Pancreas (tissue), 10 donors: ENCODE results near the gene GLCE. TPM values are rescaled to one million over a fixed set of nuclear protein-coding genes. Genes with fewer than 3 reads are reported as not detected.
"Not testable (repeated sequence)": the region's sequence is repeated elsewhere in the genome, so short reads cannot be mapped to it uniquely, and the experiment has no call there.

Experiments used
- ATAC-seq, 4 donors: fragments of 200-7000 bp; cut with Tn5 transposase; one replicate each; pipeline versions ENCODE4 v1.8.0 to v1.9.1; 2020; ENCODE audit warnings: mild to moderate bottlenecking in 4 of 4, moderate library complexity in 4 of 4
- DNase-seq, 6 donors: peaks; one replicate each; pipeline ENCODE4 v3.0.0-alpha.2; 2020
- FAIRE-seq: peaks from 2 replicates; lab custom pipeline; 2012; peaks lifted over from hg19 to GRCh38; lab: Jason Lieb, UNC
- H3K27ac ChIP-seq, 4 donors: fragments of 200-600 bp; sonication (generic); 1 replicate in 3 of 4; 2 replicates in 1 of 4; pipeline versions ENCODE4 v1.5.0 to v1.8.0; 2020
- H3K27me3 ChIP-seq, 4 donors: fragments of 200-600 bp; one replicate each; pipeline ENCODE4 v1.8.0; 2021
- H3K36me3 ChIP-seq, 3 donors: fragments of 200-600 bp; sonication (generic) in 1 of 3; one replicate each; pipeline versions ENCODE4 v1.5.0 to v1.8.0; 2020 to 2021
- H3K4me1 ChIP-seq, 3 donors: fragments of 200-600 bp; one replicate each; pipeline ENCODE4 v1.8.0; 2021
- H3K4me3 ChIP-seq, 4 donors: fragments of 200-600 bp; sonication (generic) in 2 of 4; one replicate each; pipeline versions ENCODE4 v1.5.0 to v1.8.0; 2020 to 2021
- H3K9me3 ChIP-seq, 4 donors: fragments of 200-600 bp; one replicate each; pipeline ENCODE4 v1.8.0; 2021
- CTCF ChIP-seq, 4 donors: fragments of 200-600 bp; sonication (generic) in 3 of 4; IDR thresholded peaks; one replicate each; pipeline versions ENCODE4 v1.5.0 to v1.8.0; 2021; ENCODE audit warnings: antibody characterized with exemption in 4 of 4
- WGBS, 2 donors: extraction: QIAGEN DNeasy Blood & Tissue Kit; methylation state at CpG; one replicate each; pipeline ENCODE4 v1.1.7; 2013; 5-methylcytosine and 5-hydroxymethylcytosine counted together
- intact Hi-C, 3 donors: fragments of 100-400 bp; cut with DNase I; formaldehyde crosslinking; loops; one replicate each; pipeline versions ENCODE4 v1.11.1 to v1.14.2; 2022
- polyA plus RNA-seq, 2 donors: library from polyadenylated mRNA; stranded (reverse); fragments of 200-250 nt; gene quantifications; one replicate each; pipeline ENCODE4 v1.2.3, GENCODE V29; 2013
- total RNA-seq, 6 donors: library from RNA; stranded (reverse); fragmentation: NEBNext Ultra II Directional in 4 of 6; extraction: Animal tissue kit (Norgen Biotek cat#: 25700) in 4 of 6; gene quantifications; one replicate each; pipeline versions ENCODE4 v1.2.1 to v1.2.4, GENCODE V29; 2021 to 2023
- donor health status: healthy with polysubstance abuse.
- donor health status: DM: no; HTN: no; CAD: no; lungs with moderate emphysema.
- donor health status: DM: no; HTN: no; CAD: no.
- donor health status: control.
- donor health status: control.
- donor health status: Bipolar disorder and iron deficiency.
- donor health status: DM: yes; HTN: yes; CAD: no.
- donor health status: DM: no; HTN: no; CAD: no.
- donor health status: DM: no; HTN: no; CAD: no.
- donor health status: DM: yes; HTN: yes; CAD: no.

Gene GLCE
- total and polyA plus RNA-seq, 8 donors: 2.7 to 10.8 (median 5.9) TPM

GRCh38 chr15:69165637-69166025, 5.2 kb downstream of the GLCE start:
- Histone ChIP-seq H3K9me3 (no peaks in the 10 kb centered on the region), H3K4me1 (peaks cover 0 to 6% (median 0%) of the 10 kb centered on the region in 3 donors), H3K27me3 (no peaks in the 10 kb centered on the region), H3K4me3 (no peak overlapping the region), H3K27ac (no peak overlapping the region), H3K36me3 (no peaks in the 10 kb centered on the region)
- no peak for TF ChIP-seq CTCF (IDR thresholded peaks at IDR 0.05)
- intact Hi-C loops: no loop called here
- ATAC-seq: no peak
- 94 to 98% methylated on average over 1 of the region's 1 CpG for WGBS, 2 donors
- DNase-seq: no peak
- FAIRE-seq: no peak

GRCh38 chr15:69167218-69167846, 6.9 kb downstream of the GLCE start:
- FAIRE-seq: no peak
- Histone ChIP-seq H3K27me3 (no peaks in the 10 kb centered on the region), H3K4me3 (no peak overlapping the region), H3K36me3 (no peaks in the 10 kb centered on the region), H3K27ac (no peak overlapping the region), H3K4me1 (peaks cover 0 to under 1% (median 0%) of the 10 kb centered on the region in 3 donors), H3K9me3 (no peaks in the 10 kb centered on the region)
- no peak for DNase-seq
- no peak for TF ChIP-seq CTCF (IDR thresholded peaks at IDR 0.05)
- peak in 2 of 4 donors; percentile 25 for ATAC-seq
- WGBS, 2 donors: 87 to 93% methylated on average over 2 of the region's 2 CpGs
- intact Hi-C loops: no loop called here

DNA sequence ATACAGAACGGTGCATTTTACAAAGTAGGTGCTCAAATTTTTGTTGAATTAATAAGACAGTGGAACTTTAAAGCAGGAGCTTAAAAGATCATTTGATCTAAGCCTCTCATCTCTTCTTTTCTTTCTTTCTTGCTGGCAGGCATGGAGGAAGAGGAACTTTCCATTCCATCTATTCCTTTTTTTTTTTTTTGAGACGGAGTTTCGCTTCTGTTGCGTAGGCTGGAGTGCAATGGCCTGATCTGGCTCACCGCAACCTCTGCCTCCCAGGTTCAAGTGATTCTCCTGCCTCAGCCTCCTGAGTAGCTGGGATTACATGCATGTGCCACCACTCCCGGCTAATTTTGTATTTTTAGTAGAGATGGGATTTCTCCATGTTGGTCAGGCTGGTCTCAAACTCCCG, 7.9 kb downstream of the GLCE start:
- H3K4me3 ChIP-seq, intact Hi-C loops, H3K9me3 ChIP-seq, H3K27me3 ChIP-seq, H3K27ac ChIP-seq, FAIRE-seq, DNase-seq, H3K4me1 ChIP-seq, ATAC-seq, H3K36me3 ChIP-seq: not testable (repeated sequence)
- WGBS, 2 donors: 92 to 99% methylated on average over 7 of the region's 7 CpGs

- H3K4me3 ChIP-seq, intact Hi-C loops, DNase-seq, FAIRE-seq, H3K4me1 ChIP-seq, H3K27me3 ChIP-seq, H3K9me3 ChIP-seq, ATAC-seq, H3K27ac ChIP-seq, H3K36me3 ChIP-seq: not testable (repeated sequence)
- 97% methylated on average over 3 of the region's 3 CpGs for WGBS, 2 donors
These were observed 9.1 kb downstream of the GLCE start for GRCh38 chr15:69169540-69169939.

GRCh38 chr15:69170597-69170996, 10.2 kb downstream of the GLCE start:
- DNase-seq (no peak), FAIRE-seq (no peak), ATAC-seq (no peak)
- H3K9me3 ChIP-seq: no peaks in the 10 kb centered on the region
- no peaks in the 10 kb centered on the region for H3K36me3 ChIP-seq
- H3K27ac ChIP-seq: no peak overlapping the region
- no peaks in the 10 kb centered on the region for H3K4me1 ChIP-seq
- no peak overlapping the region for H3K4me3 ChIP-seq
- intact Hi-C loops: no loop called here
- WGBS, 2 donors: 83 to 87% methylated on average over 3 of the region's 3 CpGs
- TF ChIP-seq CTCF (IDR thresholded peaks at IDR 0.05): no peak
- no peaks in the 10 kb centered on the region for H3K27me3 ChIP-seq

DNA sequence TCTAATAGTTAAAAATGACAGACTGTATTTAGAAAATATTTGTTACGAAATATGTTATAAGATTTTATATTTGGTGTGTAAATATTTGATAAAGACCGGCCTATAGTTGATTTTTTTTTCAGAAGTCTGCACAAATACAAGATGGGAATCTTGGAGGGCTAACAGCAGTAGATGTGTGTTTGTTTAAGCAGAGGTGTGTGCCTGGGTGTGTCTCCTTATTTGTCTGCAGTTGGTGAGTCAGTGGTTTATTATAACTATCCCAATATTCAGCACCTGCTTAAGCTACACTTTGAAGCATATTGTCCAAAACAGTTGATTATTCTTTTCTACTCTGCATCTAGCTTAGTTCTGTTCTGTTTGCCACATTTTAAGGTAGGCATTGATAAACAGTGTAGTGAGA, 12.4 kb downstream of the GLCE start:
- no peak overlapping the region for H3K27ac ChIP-seq
- peak in 2 of 4 donors; percentile 60 to 61 for ATAC-seq
- intact Hi-C loops: no loop called here
- H3K9me3 ChIP-seq: no peaks in the 10 kb centered on the region
- H3K36me3 ChIP-seq: no peaks in the 10 kb centered on the region
- no peak overlapping the region for H3K4me3 ChIP-seq
- H3K27me3 ChIP-seq: no peaks in the 10 kb centered on the region
- peak; percentile 51 for FAIRE-seq
- DNase-seq: no peak
- no peaks in the 10 kb centered on the region for H3K4me1 ChIP-seq
- TF ChIP-seq CTCF (IDR thresholded peaks at IDR 0.05): no peak
- WGBS, 2 donors: 29 to 33% methylated on average over 2 of the region's 2 CpGs
